ENCODE data around the gene RPS15. TPM values are rescaled to one million over a fixed set of nuclear protein-coding genes. Genes with fewer than 3 reads are reported as not detected.

Gene RPS15
- total and polyA plus RNA-seq, 2 of the 13 experiments (the other 11 are each of a cell fraction or from before 2014, with no cell fraction given), result 695 to 1,411 TPM

DNA sequence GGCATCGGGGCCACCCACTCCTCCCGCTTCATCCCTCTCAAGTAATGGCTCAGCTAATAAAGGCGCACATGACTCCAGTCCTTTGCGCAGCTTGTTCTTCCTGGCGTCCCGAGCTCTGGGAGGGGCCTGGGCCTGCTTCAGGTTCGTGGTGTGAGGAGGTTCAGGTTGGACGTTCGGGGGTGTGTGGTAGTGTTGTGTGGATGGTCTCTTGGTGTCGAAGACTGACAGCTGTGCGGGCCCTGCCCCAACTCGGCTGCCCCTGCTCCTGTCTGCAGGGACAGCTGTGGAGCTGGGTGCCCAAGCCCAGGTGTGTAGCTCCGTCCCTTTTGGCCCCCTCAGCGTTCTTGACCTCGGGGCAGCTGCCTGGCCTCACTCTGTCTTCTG, 2.2 kb downstream of the RPS15 start:
- H3K79me2 ChIP-seq (ENCODE audit: insufficient read depth, low read length), result peaks cover 31% of the 10 kb centered on the region
- POLR2A ChIA-PET, result interaction anchor here (0.9 kb wide), 1 partner anchor 31 kb away, joined by 3 read pairs; no protein-coding TSS in a partner anchor
- FAIRE-seq (no peak), DNase-seq (ENCODE audit: low spot score) (no peak), ATAC-seq (no peak)
- CTCF ChIA-PET (ENCODE audit: low intra/inter-chr PET ratio, low total read pairs), result no interaction called here
- no peak overlapping the region for H2AFZ ChIP-seq (ENCODE audit: low read length)
- intact Hi-C loops (cut with micrococcal nuclease; ENCODE audit: unreplicated experiment) (no loop called here), in situ Hi-C loops (cut with HindIII; ENCODE audit: extremely low pct_ligation_motif_present, low pct_unique_long_range_greater_than_20kb) (no loop called here)
- peaks cover 13 to 33% of the 10 kb centered on the region in 2 experiments for H3K36me3 ChIP-seq (replicated peaks in 1 of 2; ENCODE audit: control insufficient read depth in 1 of 2, insufficient read depth in 2 of 2, low read length in 2 of 2)
- H3K9me3 ChIP-seq (ENCODE audit: low read length), result no peaks in the 10 kb centered on the region
- H3K4me1 ChIP-seq (ENCODE audit: insufficient read depth, low read length), result peaks cover 42% of the 10 kb centered on the region
- peak overlapping the region; percentile 20; the same call in 1 of the 2 replicates for H3K4me2 ChIP-seq (ENCODE audit: low read depth, low read length)
- H3K4me3 ChIP-seq (replicated peaks in 1 of 3; ENCODE audit: insufficient read depth in 1 of 3, low read depth in 2 of 3, low read length in 3 of 3), result peak overlapping the region in 2 of 3 experiments; percentile 19 to 87; a peak in 3 of 6 replicates
- no peaks in the 10 kb centered on the region for H3K27me3 ChIP-seq (ENCODE audit: control insufficient read depth in 1 of 2, insufficient read depth in 2 of 2, low read length in 2 of 2)
- WGBS (ENCODE audit: low lambda C conversion rate), result 89% methylated on average over 13 of the region's 15 CpGs
- BruUV-seq (replicated peaks), result no TSS peak
- H4K20me1 ChIP-seq (ENCODE audit: insufficient read depth, low read length), result peaks cover 36% of the 10 kb centered on the region
- no peak overlapping the region for H3K27ac ChIP-seq (ENCODE audit: extremely low read length, insufficient read depth, low read length)
- TF ChIP-seq NFKB2 (CRISPR knock-in tag; IDR thresholded peaks at IDR 0.05; ENCODE audit: borderline replicate concordance), result no peak
- TF ChIP-seq NCOA1 (CRISPR knock-in tag; IDR thresholded peaks at IDR 0.05), result no peak
- TF ChIP-seq RBFOX2 (IDR thresholded peaks at IDR 0.05; ENCODE audit: low read depth, low read length), result peak; percentile 54
- no peak for TF ChIP-seq BCL6 (CRISPR knock-in tag; IDR thresholded peaks at IDR 0.05)
- 0 out of 2 replicates have a peak, but pooled peaks have one; percentile 7 for TF ChIP-seq ZNF280B (CRISPR knock-in tag; IDR thresholded peaks at IDR 0.05; ENCODE audit: borderline replicate concordance)
- no peak for TF ChIP-seq ZNF230 (CRISPR knock-in tag; IDR thresholded peaks at IDR 0.05)
- peak overlapping the region; percentile 43; the same call in 1 of the 2 replicates for H3K9ac ChIP-seq (ENCODE audit: insufficient read depth, low read depth, low read length)

- no peaks in the 10 kb centered on the region for H3K27me3 ChIP-seq (ENCODE audit: control insufficient read depth in 1 of 2, insufficient read depth in 2 of 2, low read length in 2 of 2)
- WGBS (ENCODE audit: low lambda C conversion rate), result 96% methylated on average over 5 of the region's 9 CpGs
- DNase-seq (ENCODE audit: low spot score), result no peak
- in situ Hi-C loops (cut with HindIII; ENCODE audit: extremely low pct_ligation_motif_present, low pct_unique_long_range_greater_than_20kb), result no loop called here
- FAIRE-seq, result no peak
- H3K27ac ChIP-seq (ENCODE audit: extremely low read length, insufficient read depth, low read length), result no peak overlapping the region
- POLR2A ChIA-PET, result interaction anchor here (0.7 to 1.0 kb wide), 2 partner anchors 17 to 31 kb away, joined by 4 read pairs; no protein-coding TSS in a partner anchor
- H3K9ac ChIP-seq (ENCODE audit: insufficient read depth, low read depth, low read length), result peak overlapping the region; percentile 8; the same call in 1 of the 2 replicates
- no peaks in the 10 kb centered on the region for H3K9me3 ChIP-seq (ENCODE audit: low read length)
- no peak overlapping the region for H2AFZ ChIP-seq (ENCODE audit: low read length)
- H4K20me1 ChIP-seq (ENCODE audit: insufficient read depth, low read length), result peaks cover 36% of the 10 kb centered on the region
- BruUV-seq (replicated peaks), result no TSS peak
- ATAC-seq, result no peak
- H3K4me1 ChIP-seq (ENCODE audit: insufficient read depth, low read length), result peaks cover 42% of the 10 kb centered on the region
- H3K4me2 ChIP-seq (ENCODE audit: low read depth, low read length), result no peak overlapping the region
- H3K79me2 ChIP-seq (ENCODE audit: insufficient read depth, low read length), result peaks cover 31% of the 10 kb centered on the region
- peaks cover 13 to 31% of the 10 kb centered on the region in 2 experiments for H3K36me3 ChIP-seq (replicated peaks in 1 of 2; ENCODE audit: control insufficient read depth in 1 of 2, insufficient read depth in 2 of 2, low read length in 2 of 2)
- TF ChIP-seq ZNF251 (CRISPR knock-in tag; IDR thresholded peaks at IDR 0.05) (no peak), GABPA (IDR thresholded peaks at IDR 0.05; ENCODE audit: low read depth, low read length) (0 out of 2 replicates have a peak, but pooled peaks have one; percentile 12), GABPA (CRISPR knock-in tag; IDR thresholded peaks at IDR 0.05; ENCODE audit: low read depth) (no peak), AGO2 (optimal IDR thresholded peaks at IDR 0.05; ENCODE audit: low read depth, low read length) (peak; percentile 77), POLR2AphosphoS5 (IDR thresholded peaks at IDR 0.05; ENCODE audit: low read depth, low read length) (peak; percentile 12; the same call in 1 of the 2 replicates), PLRG1 (conservative IDR thresholded peaks at IDR 0.05) (no peak), RBFOX2 (IDR thresholded peaks at IDR 0.05; ENCODE audit: low read depth, low read length) (peak; percentile 52), SKI (IDR thresholded peaks at IDR 0.05; ENCODE audit: partially characterized antibody) (no peak)
- intact Hi-C loops (cut with micrococcal nuclease; ENCODE audit: unreplicated experiment), result no loop called here
- no peak overlapping the region for H3K4me3 ChIP-seq (replicated peaks in 1 of 3; ENCODE audit: insufficient read depth in 1 of 3, low read depth in 2 of 3, low read length in 3 of 3)
- CTCF ChIA-PET (ENCODE audit: low intra/inter-chr PET ratio, low total read pairs), result no interaction called here
Measured at GRCh38 chr19:1441022-1441426, 2.8 kb downstream of the RPS15 start.
